OCI-M2 (cell line): ENCODE data around the gene SUSD4.

ENCODE experiments used
- DNase-seq: peaks from one replicate; lab custom pipeline; 2025; ENCODE audit not compliant: unreplicated experiment; lab: John Stamatoyannopoulos, UW

Gene SUSD4

GRCh38 chr1:223189903-223190724 is 173.9 kb downstream of the SUSD4 start:
- DNase-seq, result no peak

- no peak for DNase-seq
These were observed 174.5 kb downstream of the SUSD4 start for GRCh38 chr1:223189525-223189902.

GRCh38 chr1:223188618-223189356 is 175.2 kb downstream of the SUSD4 start:
- no peak for DNase-seq

DNA sequence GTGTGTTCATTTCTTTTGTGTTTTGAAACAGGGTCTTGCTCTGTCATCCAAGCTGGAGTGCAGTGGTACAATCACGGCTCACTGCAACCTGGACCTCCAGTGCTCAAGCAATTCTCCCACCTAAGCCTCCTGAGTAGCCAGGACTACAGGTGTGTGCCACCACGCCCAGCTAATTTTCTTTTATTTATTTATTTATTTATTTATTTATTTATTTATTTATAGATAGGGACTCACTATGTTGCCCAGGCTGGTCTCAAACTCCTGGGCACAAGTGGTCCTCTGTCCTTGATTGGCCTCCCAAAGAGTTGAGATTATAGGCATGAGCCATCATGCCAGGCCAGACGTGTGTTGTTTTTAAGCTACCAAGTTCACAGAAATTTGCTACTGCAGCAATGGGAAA is 177.2 kb downstream of the SUSD4 start:
- DNase-seq, result no peak

GRCh38 chr1:223183268-223183862 is 180.6 kb downstream of the SUSD4 start:
- no peak for DNase-seq

GRCh38 chr1:223180731-223181321 is 183.2 kb downstream of the SUSD4 start:
- no peak for DNase-seq

DNA sequence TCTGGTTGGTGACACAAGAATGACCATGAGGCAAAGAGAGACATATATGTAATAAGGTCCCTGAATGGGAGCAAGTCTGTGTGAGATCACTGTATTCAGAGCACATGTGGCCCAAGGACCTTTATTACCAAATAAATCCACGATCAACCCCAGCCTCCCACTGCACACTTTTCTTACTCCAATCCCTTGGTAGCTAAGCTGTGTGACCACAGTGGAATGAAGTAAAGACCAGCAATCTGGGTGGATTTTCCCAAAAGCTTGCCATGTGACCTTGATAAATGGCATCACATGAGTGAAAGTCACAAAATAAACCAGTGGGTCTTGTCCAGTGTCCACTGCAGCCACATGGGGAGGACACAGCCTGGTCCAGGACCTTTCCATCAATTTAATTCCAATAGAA is 184.2 kb downstream of the SUSD4 start:
- DNase-seq, result no peak

GRCh38 chr1:223179280-223179679 is 184.7 kb downstream of the SUSD4 start:
- no peak for DNase-seq

- DNase-seq, result no peak
These were observed 186.3 kb downstream of the SUSD4 start for GRCh38 chr1:223177681-223178080.

GRCh38 chr1:223176437-223176836 is 187.5 kb downstream of the SUSD4 start:
- DNase-seq, result no peak

DNA sequence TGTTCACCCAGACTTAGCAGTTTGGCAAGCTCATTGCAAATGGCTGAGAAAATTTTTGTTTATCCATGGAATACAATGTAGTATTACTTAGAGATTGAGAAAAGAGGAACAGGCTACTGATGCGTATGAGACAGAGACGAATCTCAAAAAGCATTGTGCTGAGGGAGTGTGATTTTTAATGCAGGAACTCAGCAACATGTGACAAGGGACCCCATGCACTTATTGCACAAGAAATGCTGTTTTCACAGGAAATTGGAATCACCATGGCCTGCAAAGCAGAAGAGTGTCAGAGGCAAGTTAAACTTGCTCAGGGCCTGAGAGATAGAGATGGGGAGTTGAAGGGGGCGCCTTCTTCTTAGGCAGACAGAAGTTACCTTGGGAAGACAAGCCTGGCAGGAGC is 188.3 kb downstream of the SUSD4 start:
- no peak for DNase-seq

DNA sequence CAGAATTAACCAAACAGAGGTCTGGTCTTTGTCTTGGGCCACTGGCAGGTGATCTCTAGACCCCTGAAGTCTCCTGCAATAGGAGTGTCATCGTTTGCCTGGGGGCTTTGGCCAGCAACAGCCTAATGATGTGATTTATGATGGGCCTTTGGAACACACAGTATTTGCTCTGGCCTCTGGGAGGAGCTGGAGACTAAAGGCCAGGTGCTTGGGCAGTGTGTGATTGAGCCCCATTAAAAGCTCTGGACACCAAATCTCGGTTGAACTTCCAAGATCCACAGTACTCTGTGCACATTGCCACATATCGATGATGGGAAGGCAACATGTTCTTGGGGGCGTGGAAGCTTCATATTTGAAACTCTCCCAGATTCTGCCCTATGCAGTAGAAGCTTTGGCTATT is 188.9 kb downstream of the SUSD4 start:
- DNase-seq, result no peak
